HG03354 (cell line): ENCODE measurements around the gene ELAC2.
"Not testable (repeated sequence)": the region's sequence is repeated elsewhere in the genome, so short reads cannot be mapped to it uniquely, and the experiment has no call there.

Source experiments
- ATAC-seq: cut with Tn5 transposase; IDR thresholded peaks from one replicate; pipeline ENCODE4 v1.9.1; 2021; ENCODE audit warnings: mild to moderate bottlenecking; ENCODE audit not compliant: unreplicated experiment, poor library complexity, severe bottlenecking

The ELAC2 gene

GRCh38 chr17:12994341-12995074 lies 23.3 kb downstream of the ELAC2 start:
- ATAC-seq, result no peak

- ATAC-seq, result no peak
Observed at GRCh38 chr17:12993631-12994030, 24.2 kb downstream of the ELAC2 start.

- no peak for ATAC-seq
Observed at GRCh38 chr17:12992676-12993075, 25.2 kb downstream of the ELAC2 start.

GRCh38 chr17:12990926-12991325 lies 26.9 kb downstream of the ELAC2 start:
- ATAC-seq, result no peak

GRCh38 chr17:12990041-12990808 lies 27.6 kb downstream of the ELAC2 start:
- no peak for ATAC-seq

GRCh38 chr17:12987120-12987519 lies 30.7 kb downstream of the ELAC2 start:
- no peak for ATAC-seq

GRCh38 chr17:12985431-12986293 lies 32.2 kb downstream of the ELAC2 start:
- no peak for ATAC-seq

- no peak for ATAC-seq
Observed at GRCh38 chr17:12983991-12984884, 33.6 kb downstream of the ELAC2 start.

- no peak for ATAC-seq
Observed at GRCh38 chr17:12982224-12982623, 35.6 kb downstream of the ELAC2 start.

- ATAC-seq, result no peak
Observed at GRCh38 chr17:12979826-12980500, 37.9 kb downstream of the ELAC2 start.

- no peak for ATAC-seq
Observed at GRCh38 chr17:12979246-12979645, 38.6 kb downstream of the ELAC2 start.

- ATAC-seq, result not testable (repeated sequence)
Observed at GRCh38 chr17:12978787-12979186, 39.0 kb downstream of the ELAC2 start.

- no peak for ATAC-seq
Observed at GRCh38 chr17:12977008-12977751, 40.6 kb downstream of the ELAC2 start.

GRCh38 chr17:12974005-12974531 lies 43.8 kb downstream of the ELAC2 start:
- no peak for ATAC-seq

- ATAC-seq, result no peak
Observed at GRCh38 chr17:12973496-12974004, 44.3 kb downstream of the ELAC2 start.

- ATAC-seq, result no peak
Observed at GRCh38 chr17:12967962-12968361, 49.9 kb downstream of the ELAC2 start.

GRCh38 chr17:12966413-12966812 lies 51.4 kb downstream of the ELAC2 start:
- no peak for ATAC-seq

GRCh38 chr17:12965988-12966387 lies 51.8 kb downstream of the ELAC2 start:
- ATAC-seq, result no peak
